ENCODE results near the gene PDIA2. TPM values are rescaled to one million over a fixed set of nuclear protein-coding genes. Genes with fewer than 3 reads are reported as not detected.

Gene PDIA2
- total and polyA plus RNA-seq, 2 donors (not counting 3 experiments of a cell fraction or from before 2014, with no cell fraction given): 0.63 TPM; not detected in 1

DNA sequence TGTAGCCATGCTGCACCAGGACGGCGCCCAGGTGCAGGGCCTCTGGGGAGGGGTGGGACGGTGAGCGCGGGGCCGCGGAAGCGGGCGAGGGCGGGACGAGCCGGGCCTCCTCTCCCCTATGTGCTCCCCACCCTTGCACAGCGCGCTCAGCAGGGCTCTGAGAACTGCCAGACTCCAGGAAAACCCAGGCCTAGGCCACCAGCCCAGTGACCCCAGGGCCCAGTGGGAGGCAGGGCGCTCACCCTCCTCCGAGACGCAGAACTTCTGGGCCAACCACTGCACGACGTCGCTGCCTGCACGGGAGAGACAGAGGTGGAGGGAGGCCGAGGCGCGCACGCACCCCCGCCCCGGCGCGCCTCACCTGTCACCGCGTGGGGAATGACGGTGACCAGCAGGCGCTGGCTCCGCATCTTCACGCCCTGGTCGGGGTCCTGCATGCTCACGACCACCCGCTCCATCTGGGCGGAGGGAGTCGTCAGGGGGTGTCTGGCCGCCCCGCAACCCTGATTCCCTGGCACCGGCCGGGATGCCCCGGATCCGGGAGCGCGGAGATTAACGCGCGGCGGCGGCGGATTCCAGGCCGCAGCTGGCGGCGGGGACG lies 7.8 kb upstream of the PDIA2 start:
- peaks cover 3% of the 10 kb centered on the region for H3K4me1 ChIP-seq (ENCODE audit: control insufficient read depth, extremely low read depth, insufficient read depth, low read length)
- H3K4me3 ChIP-seq (replicated peaks in 1 of 3; ENCODE audit: insufficient read depth in 1 of 3, low read depth in 1 of 3, low read length in 3 of 3): peak overlapping the region in 1 of 3 experiments; percentile 41
- peak overlapping the region; percentile 17 for H3K4me2 ChIP-seq (ENCODE audit: insufficient read depth, low read length)
- H2AFZ ChIP-seq (ENCODE audit: low read depth, low read length): peak overlapping the region; percentile 30
- ChIA-PET POLR2A (no interaction called here), CTCF (interaction anchor here (1.1 kb wide), 1 partner anchor 87 kb away, joined by 4 read pairs; no protein-coding TSS in a partner anchor)
- dilution Hi-C loops (cut with MboI; ENCODE audit: extremely low pct_ligation_motif_present, low sequenced_read_pairs): no loop called here
- H3K9ac ChIP-seq (replicated peaks; ENCODE audit: extremely low read depth, insufficient read depth, low read length): no peak overlapping the region
- H3K9me1 ChIP-seq (replicated peaks; ENCODE audit: control insufficient read depth, extremely low read depth, insufficient read depth, low read length): no peaks in the 10 kb centered on the region
- no peaks in the 10 kb centered on the region for H3K79me2 ChIP-seq (ENCODE audit: control insufficient read depth, insufficient read depth, low read length)
- DNase-seq (ENCODE audit: low read depth, low spot score) (no peak), FAIRE-seq (no peak)
- no peaks in the 10 kb centered on the region for H3K9me3 ChIP-seq (replicated peaks; ENCODE audit: control insufficient read depth, insufficient read depth, low read length)
- no peak overlapping the region for H3K27ac ChIP-seq (ENCODE audit: insufficient read depth, low read depth, low read length)
- intact Hi-C loops (cut with micrococcal nuclease): no loop called here
- TF ChIP-seq, protein P1, sequence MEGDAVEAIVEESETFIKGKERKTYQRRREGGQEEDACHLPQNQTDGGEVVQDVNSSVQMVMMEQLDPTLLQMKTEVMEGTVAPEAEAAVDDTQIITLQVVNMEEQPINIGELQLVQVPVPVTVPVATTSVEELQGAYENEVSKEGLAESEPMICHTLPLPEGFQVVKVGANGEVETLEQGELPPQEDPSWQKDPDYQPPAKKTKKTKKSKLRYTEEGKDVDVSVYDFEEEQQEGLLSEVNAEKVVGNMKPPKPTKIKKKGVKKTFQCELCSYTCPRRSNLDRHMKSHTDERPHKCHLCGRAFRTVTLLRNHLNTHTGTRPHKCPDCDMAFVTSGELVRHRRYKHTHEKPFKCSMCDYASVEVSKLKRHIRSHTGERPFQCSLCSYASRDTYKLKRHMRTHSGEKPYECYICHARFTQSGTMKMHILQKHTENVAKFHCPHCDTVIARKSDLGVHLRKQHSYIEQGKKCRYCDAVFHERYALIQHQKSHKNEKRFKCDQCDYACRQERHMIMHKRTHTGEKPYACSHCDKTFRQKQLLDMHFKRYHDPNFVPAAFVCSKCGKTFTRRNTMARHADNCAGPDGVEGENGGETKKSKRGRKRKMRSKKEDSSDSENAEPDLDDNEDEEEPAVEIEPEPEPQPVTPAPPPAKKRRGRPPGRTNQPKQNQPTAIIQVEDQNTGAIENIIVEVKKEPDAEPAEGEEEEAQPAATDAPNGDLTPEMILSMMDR (IDR thresholded peaks at IDR 0.05; ENCODE audit: extremely low read depth in 1 of 2, insufficient read depth in 1 of 2, low read depth in 1 of 2, low read length in 2 of 2): no peak
- TF ChIP-seq JUN (IDR thresholded peaks at IDR 0.05; ENCODE audit: borderline replicate concordance, insufficient read depth, insufficient read length, low read depth) (no peak), FOS (IDR thresholded peaks at IDR 0.05; ENCODE audit: borderline replicate concordance, insufficient read depth, low read length) (no peak), POLR2A (IDR thresholded peaks at IDR 0.05; ENCODE audit: low read depth, low read length) (no peak), GATA2 (IDR thresholded peaks at IDR 0.05; ENCODE audit: insufficient read depth, insufficient read length, low read depth, low read length) (no peak), EZH2 (IDR thresholded peaks at IDR 0.05; ENCODE audit: borderline replicate concordance, low read depth, low read length, severe bottlenecking) (no peak), MYC (IDR thresholded peaks at IDR 0.05; ENCODE audit: low read depth, low read length) (no peak), POLR2AphosphoS5 (IDR thresholded peaks at IDR 0.05; ENCODE audit: insufficient read depth, low read depth, low read length) (no peak)
- TF ChIP-seq, protein P2, sequence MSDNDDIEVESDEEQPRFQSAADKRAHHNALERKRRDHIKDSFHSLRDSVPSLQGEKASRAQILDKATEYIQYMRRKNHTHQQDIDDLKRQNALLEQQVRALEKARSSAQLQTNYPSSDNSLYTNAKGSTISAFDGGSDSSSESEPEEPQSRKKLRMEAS (IDR thresholded peaks at IDR 0.05; ENCODE audit: insufficient read depth, insufficient read length): no peak
- no peaks in the 10 kb centered on the region for H3K36me3 ChIP-seq (ENCODE audit: control insufficient read depth in 2 of 2, extremely low read depth in 1 of 2, insufficient read depth in 2 of 2, low read length in 2 of 2)
- no peaks in the 10 kb centered on the region for H4K20me1 ChIP-seq (replicated peaks; ENCODE audit: control insufficient read depth, extremely low read depth, insufficient read depth, low read length)
- no TSS peak for BruUV-seq (replicated peaks)
- H3K27me3 ChIP-seq (ENCODE audit: control insufficient read depth in 2 of 2, insufficient read depth in 2 of 2, low read length in 2 of 2): peaks cover 0 to 2% of the 10 kb centered on the region in 2 experiments
